Suprapubic skin (tissue), 3 donors: Measurements from ENCODE around the gene TOR1A.

Experiments
- POLR2A ChIP-seq, 2 donors: fragments of 450-650 bp; IDR thresholded peaks; one replicate each; pipeline ENCODE4 v1.6.1; 2017; ENCODE audit warnings: antibody characterized with exemption in 2 of 2, mild to moderate bottlenecking in 2 of 2, moderate library complexity in 2 of 2
- TF ChIP-seq, protein P1 (sequence below), 2 donors: fragments of 200-600 bp in 1 of 2; fragments of 450-650 bp in 1 of 2; sonication (generic) in 1 of 2; IDR thresholded peaks; one replicate each; pipeline ENCODE4 v1.5.1; 2016 to 2019; ENCODE audit warnings: antibody characterized with exemption in 2 of 2, mild to moderate bottlenecking in 1 of 2, moderate library complexity in 1 of 2

- TF ChIP-seq, protein P1, sequence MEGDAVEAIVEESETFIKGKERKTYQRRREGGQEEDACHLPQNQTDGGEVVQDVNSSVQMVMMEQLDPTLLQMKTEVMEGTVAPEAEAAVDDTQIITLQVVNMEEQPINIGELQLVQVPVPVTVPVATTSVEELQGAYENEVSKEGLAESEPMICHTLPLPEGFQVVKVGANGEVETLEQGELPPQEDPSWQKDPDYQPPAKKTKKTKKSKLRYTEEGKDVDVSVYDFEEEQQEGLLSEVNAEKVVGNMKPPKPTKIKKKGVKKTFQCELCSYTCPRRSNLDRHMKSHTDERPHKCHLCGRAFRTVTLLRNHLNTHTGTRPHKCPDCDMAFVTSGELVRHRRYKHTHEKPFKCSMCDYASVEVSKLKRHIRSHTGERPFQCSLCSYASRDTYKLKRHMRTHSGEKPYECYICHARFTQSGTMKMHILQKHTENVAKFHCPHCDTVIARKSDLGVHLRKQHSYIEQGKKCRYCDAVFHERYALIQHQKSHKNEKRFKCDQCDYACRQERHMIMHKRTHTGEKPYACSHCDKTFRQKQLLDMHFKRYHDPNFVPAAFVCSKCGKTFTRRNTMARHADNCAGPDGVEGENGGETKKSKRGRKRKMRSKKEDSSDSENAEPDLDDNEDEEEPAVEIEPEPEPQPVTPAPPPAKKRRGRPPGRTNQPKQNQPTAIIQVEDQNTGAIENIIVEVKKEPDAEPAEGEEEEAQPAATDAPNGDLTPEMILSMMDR (IDR thresholded peaks at IDR 0.05) = no peak
- TF ChIP-seq POLR2A (IDR thresholded peaks at IDR 0.05) = no peak
Observed at GRCh38 chr9:129840034-129840433, 16.1 kb upstream of the TOR1A start.
